ENCODE measurements around the gene CFAP43. TPM values are rescaled to one million over a fixed set of nuclear protein-coding genes. Genes with fewer than 3 reads are reported as not detected.

Gene CFAP43
- total and polyA plus RNA-seq, 10 of the 15 experiments (the other 5 are each of a cell fraction or from before 2014, with no cell fraction given) = 0.06 to 0.14 (median 0.10) TPM; not detected in 5

GRCh38 chr10:104197364-104197763, 34.8 kb downstream of the CFAP43 start:
- FAIRE-seq (no peak), ATAC-seq (no peak), DNase-seq (ENCODE audit: low read depth, low spot score) (no peak)
- no peak overlapping the region for H3K9ac ChIP-seq (ENCODE audit: control insufficient read depth, insufficient read depth, low read length)
- peaks cover 0 to 4% of the 10 kb centered on the region in 2 experiments; a peak in 2 of 4 replicates for H3K27me3 ChIP-seq (replicated peaks in 1 of 2; ENCODE audit: control insufficient read depth in 2 of 2, insufficient read depth in 2 of 2, low read length in 1 of 2)
- H3K27ac ChIP-seq (ENCODE audit: control insufficient read depth, insufficient read depth) = no peak overlapping the region
- in situ Hi-C loops (cut with MboI) (no loop called here), intact Hi-C loops (cut with micrococcal nuclease; ENCODE audit: unreplicated experiment) (no loop called here)
- SMC1A ChIA-PET (ENCODE audit: uncharacterized antibody, unreplicated experiment) = no interaction called here
- 4% methylated on average over 2 of the region's 2 CpGs for WGBS (ENCODE audit: insufficient coverage, insufficient replicate concordance, low lambda C conversion rate, missing lambda C conversion rate)
- no peaks in the 10 kb centered on the region for H3K4me1 ChIP-seq (ENCODE audit: control insufficient read depth, insufficient read depth, low read length)
- H2AFZ ChIP-seq (ENCODE audit: control insufficient read depth, low read depth, low read length) = no peak overlapping the region
- H3K36me3 ChIP-seq (ENCODE audit: control insufficient read depth in 2 of 2, insufficient read depth in 2 of 2, low read length in 1 of 2) = no peaks in the 10 kb centered on the region
- H3K9me3 ChIP-seq (replicated peaks; ENCODE audit: control insufficient read depth, insufficient read depth, low read length) = no peaks in the 10 kb centered on the region
- POLR2A ChIA-PET = no interaction called here
- H3K79me2 ChIP-seq (ENCODE audit: control insufficient read depth, insufficient read depth, low read length) = no peaks in the 10 kb centered on the region
- CTCF ChIA-PET = no interaction called here
- no TSS peak for BruUV-seq (replicated peaks)
- no peaks in the 10 kb centered on the region for H4K20me1 ChIP-seq (ENCODE audit: control insufficient read depth, insufficient read depth)
- H3K4me3 ChIP-seq = no peak overlapping the region
- no peak overlapping the region for H3K4me2 ChIP-seq (ENCODE audit: control insufficient read depth, insufficient read depth)
- RAD21 ChIA-PET (ENCODE audit: unreplicated experiment) = no interaction called here
- no peak for TF ChIP-seq MYB (IDR thresholded peaks at IDR 0.05; ENCODE audit: borderline replicate concordance, low read depth, low read length)
- no peak for TF ChIP-seq CHD2 (IDR thresholded peaks at IDR 0.05; ENCODE audit: borderline replicate concordance, low read depth, low read length)
- no peak for TF ChIP-seq HSF1 (IDR thresholded peaks at IDR 0.05; ENCODE audit: low read depth, low read length)
- TF ChIP-seq POLR2AphosphoS2 (IDR thresholded peaks at IDR 0.05; ENCODE audit: low read depth, low read length) = no peak
- TF ChIP-seq E4F1 (IDR thresholded peaks at IDR 0.05; ENCODE audit: borderline replicate concordance, partially characterized antibody) = no peak
- no peak for TF ChIP-seq FOS (IDR thresholded peaks at IDR 0.05; ENCODE audit: borderline replicate concordance, extremely low read depth, insufficient read length)
- TF ChIP-seq MTA3 (IDR thresholded peaks at IDR 0.05; ENCODE audit: borderline replicate concordance, low read length) = no peak
- TF ChIP-seq CUX1 (IDR thresholded peaks at IDR 0.05; ENCODE audit: insufficient replicate concordance, low read depth, low read length) = no peak
- no peak for TF ChIP-seq SUPT20H (IDR thresholded peaks at IDR 0.05; ENCODE audit: borderline replicate concordance, control insufficient read depth, low read depth, low read length)
- TF ChIP-seq CBFB (IDR thresholded peaks at IDR 0.05; ENCODE audit: low read depth) = no peak
- no peak for TF ChIP-seq ZNF24 (IDR thresholded peaks at IDR 0.05)
- TF ChIP-seq POLR2AphosphoS5 (IDR thresholded peaks at IDR 0.05; ENCODE audit: low read length) = no peak
- no peak for TF ChIP-seq EED (IDR thresholded peaks at IDR 0.05; ENCODE audit: low read depth)
- no peak for TF ChIP-seq KDM1A (IDR thresholded peaks at IDR 0.05; ENCODE audit: borderline replicate concordance)
- TF ChIP-seq SIN3A (IDR thresholded peaks at IDR 0.05; ENCODE audit: low read depth, low read length) = no peak
- TF ChIP-seq CBX3 (IDR thresholded peaks at IDR 0.05; ENCODE audit: borderline replicate concordance, low read depth) = no peak
- TF ChIP-seq MEF2B (IDR thresholded peaks at IDR 0.05; ENCODE audit: partially characterized antibody, poor library complexity, severe bottlenecking) = no peak

All from GM12878 (cell line).